HG03432 (cell line): Measurements from ENCODE around the gene ANKRD39.
"Not testable (repeated sequence)": the region's sequence is repeated elsewhere in the genome, so short reads cannot be mapped to it uniquely, and the experiment has no call there.

ENCODE experiments used
- ATAC-seq: cut with Tn5 transposase; IDR thresholded peaks from one replicate; pipeline ENCODE4 v1.9.1; 2021; ENCODE audit warnings: mild to moderate bottlenecking, moderate library complexity; ENCODE audit not compliant: unreplicated experiment

Gene ANKRD39, protein sequence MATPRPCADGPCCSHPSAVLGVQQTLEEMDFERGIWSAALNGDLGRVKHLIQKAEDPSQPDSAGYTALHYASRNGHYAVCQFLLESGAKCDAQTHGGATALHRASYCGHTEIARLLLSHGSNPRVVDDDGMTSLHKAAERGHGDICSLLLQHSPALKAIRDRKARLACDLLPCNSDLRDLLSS

DNA sequence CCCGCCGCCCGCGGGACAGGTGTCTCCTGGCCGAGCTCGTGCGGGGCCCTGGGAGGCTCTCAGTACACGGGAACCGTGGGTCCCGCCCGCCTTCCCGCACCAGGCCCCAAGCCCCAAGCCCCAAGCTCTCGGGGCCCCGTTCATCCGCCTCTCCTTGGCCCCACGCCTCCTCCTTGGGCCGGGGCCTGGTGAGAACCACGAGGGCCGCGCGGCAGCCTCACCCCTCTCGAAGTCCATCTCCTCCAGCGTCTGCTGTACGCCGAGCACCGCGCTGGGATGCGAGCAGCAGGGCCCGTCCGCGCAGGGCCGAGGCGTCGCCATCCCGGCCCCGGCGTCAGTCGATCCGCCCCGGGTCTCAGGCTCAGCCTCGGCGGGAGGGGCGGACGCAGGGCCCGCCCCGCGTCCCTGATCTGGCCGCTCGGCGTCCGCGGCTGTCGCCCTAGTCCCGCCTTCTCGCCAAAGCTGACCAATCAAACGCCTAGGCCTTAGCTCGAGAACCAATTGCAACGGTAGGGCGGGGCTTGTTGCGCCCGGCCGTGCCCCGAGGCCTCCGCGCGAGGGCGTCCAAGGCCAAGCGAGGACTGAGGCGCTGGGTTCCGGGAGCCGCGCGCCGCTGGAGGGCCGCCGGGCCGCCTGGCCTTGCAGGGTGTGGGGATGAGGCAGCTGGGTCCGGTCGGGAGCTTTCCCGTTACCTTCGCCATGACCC lies at the start of gene ANKRD39:
ANKRD39 (minus strand) TSS at position 350 of the 706 bp plus-strand sequence; CDS start at position 321, 29 bp downstream.
- ATAC-seq, result peak; percentile 90

DNA sequence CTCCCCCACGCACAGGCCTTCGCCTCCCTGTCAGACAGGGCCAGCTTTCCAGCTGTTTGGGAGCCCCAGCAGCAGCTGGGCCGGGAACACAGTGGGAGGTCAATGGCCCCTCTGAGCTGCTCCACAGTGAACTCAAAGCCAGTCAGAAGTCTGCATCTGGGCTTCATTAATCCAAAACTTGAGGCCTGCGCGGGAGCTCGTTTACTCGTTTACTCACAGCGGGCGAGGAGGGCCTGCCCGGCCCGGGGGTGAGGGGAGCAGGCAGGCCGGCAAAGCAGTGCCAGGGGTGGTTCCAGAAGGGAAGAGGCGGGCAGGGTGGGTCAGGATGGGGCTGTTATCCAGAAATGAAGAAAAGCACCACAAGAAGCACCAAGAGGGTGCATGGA lies 48.9 kb upstream of the ANKRD39 start:
- no peak for ATAC-seq

DNA sequence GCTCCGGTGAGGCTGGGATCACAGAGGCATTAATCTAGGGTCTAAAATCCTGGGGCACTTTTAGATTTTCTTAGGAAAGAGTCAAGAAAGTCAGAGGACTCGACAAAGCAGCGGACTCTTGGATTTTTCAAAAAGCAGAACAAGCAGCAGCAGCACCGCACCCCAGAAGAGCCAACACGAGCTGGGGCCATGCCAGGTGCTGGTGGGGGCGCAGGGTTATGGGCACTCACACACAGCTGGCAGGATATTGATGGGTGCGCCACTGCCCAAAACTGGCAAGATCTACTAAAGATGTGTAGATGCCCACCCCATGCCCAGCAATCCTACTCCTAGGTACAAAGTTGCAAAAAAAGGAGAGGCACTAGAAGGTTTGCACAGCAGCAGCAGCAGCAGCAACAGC lies 46.0 kb upstream of the ANKRD39 start:
- no peak for ATAC-seq

DNA sequence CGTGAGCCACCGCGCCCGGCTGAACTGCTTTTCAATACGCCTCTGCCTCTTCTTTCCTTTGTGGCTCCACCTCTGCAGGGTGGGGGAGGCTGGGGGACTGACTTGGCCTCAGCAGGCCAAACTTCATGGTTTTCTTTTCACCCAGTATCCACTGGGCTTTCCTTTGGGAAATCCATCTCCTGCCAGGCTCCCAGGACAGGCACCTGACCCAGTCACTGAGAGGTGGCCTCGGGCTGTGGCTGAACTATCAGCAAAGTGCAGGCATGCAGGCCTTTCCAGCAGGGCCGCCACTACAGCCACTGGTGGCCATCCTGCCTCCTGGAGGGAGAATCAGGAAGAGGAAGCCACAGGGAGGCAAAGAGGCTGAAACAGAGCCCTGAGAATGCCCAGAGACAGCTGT lies 45.5 kb upstream of the ANKRD39 start:
- ATAC-seq, result no peak

DNA sequence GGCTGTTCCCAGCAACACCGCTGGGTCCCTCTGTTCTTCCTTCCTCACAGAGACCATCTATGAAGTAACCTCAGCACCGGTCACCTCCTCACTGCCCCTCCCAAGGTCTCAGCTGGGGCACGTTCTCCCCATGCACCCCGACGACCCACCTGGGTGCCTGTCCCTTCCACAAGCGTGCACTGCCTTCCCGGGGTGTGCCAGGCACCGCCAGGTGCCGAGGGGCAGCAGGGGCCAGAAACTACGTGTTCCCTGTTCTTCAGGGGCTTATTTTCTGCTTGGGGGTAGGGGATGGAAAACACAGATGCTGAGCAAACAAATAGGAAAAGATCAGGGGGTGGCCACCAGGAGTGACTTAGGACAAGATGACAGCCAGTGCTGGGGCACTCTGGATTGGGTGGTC lies 42.4 kb upstream of the ANKRD39 start:
- no peak for ATAC-seq

DNA sequence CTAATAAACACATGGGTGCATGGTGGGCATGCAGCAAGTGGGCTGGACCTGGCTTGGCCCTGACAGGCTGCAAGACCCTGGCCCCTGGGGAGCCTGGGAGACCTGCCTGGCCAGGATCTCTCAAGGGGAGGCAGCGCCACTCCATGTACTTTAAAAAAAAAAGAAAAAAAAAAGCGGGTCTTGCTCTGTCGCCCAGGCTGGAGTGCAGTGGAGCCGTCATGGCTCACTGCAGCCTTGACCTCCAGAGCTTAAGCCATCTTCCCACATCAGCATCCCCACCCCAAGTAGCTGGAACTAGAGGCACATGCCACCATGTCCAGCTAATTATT lies 41.6 kb upstream of the ANKRD39 start:
- ATAC-seq, result no peak

DNA sequence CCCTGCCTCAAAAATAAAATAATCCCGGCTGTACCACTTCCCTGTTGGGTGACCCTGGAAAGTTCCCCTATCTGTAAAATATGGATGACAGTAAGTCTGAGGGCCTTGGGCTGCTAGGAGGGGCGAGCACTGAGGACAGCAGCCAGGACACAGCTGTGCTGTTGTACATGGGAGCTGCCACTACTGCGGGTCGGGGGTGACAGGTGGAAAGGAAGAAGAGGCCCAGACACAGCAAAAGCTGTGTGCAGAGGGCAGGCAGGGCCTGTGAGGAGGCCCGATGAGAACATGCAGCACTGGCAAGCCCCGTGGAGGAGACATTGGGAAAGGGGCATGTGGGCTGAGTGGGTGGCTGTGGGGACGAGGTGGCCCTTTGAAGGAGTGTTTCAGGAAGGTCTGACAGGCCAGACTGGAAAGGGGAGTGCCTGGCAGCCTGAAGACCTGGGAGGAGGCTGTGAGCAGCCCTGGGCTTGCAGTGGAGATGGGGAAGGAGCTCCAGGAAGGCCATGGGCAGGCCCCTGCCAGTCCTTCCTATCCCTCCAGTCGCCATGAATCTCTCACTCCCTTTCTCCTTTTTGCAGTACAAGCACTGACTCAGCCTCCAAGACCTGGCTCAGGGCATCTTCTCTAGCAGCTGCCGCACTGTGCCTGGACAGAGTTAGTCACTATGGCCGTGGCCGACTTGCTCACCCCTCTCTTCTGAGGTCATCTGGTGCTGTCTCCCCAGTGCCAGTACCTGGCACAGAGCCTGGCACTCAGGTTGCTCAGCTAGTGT lies 41.0 kb upstream of the ANKRD39 start:
- no peak for ATAC-seq

DNA sequence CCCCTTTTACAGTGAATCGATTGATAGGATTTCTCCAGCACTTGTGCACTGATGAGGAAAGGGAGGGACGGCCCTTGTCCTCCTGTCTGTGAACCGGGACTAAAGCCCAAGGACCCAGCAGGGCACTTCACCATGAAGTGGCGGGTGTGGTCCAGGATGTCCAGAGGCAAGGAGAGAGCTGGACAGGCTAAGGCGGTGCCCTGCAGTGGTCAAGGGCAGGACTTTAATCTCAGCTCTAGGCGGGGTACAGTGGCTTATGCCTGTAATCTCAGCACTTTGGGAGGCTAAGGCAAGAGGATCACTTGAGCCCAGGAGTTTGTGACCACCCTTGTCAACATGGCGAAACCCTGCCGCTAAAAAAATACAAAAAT lies 40.3 kb upstream of the ANKRD39 start:
- ATAC-seq, result no peak

DNA sequence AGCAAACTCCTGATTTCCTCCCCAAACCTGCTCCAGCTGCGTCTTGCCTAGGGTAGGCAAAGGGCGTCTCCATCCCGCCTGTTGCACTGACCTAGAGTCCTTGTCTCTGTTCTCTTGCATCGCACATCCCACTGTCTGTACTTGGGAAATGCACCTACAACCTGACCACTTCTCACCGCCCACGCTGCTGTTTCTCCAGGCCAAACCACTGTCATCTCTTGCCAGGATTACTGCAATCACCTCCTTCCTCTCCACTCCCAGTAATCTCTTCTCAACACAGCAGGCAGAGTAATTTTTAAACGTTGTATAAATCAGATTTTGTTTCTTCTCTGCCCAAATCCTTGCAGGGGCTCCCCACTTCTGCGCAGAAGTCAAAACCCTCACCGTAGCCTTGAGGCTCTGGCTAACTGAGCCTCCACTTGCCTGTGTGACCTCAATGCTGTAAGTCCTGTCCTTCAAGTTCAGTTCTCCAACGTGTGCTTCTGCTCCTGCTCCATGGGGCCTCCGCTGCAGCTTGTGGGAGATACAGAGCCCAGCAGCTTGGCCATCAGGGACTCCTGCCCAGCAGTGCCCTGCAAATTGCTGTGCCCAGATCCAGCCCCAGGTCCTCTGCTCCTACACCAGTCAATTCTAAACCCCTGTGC lies 39.8 kb upstream of the ANKRD39 start:
- ATAC-seq, result no peak

DNA sequence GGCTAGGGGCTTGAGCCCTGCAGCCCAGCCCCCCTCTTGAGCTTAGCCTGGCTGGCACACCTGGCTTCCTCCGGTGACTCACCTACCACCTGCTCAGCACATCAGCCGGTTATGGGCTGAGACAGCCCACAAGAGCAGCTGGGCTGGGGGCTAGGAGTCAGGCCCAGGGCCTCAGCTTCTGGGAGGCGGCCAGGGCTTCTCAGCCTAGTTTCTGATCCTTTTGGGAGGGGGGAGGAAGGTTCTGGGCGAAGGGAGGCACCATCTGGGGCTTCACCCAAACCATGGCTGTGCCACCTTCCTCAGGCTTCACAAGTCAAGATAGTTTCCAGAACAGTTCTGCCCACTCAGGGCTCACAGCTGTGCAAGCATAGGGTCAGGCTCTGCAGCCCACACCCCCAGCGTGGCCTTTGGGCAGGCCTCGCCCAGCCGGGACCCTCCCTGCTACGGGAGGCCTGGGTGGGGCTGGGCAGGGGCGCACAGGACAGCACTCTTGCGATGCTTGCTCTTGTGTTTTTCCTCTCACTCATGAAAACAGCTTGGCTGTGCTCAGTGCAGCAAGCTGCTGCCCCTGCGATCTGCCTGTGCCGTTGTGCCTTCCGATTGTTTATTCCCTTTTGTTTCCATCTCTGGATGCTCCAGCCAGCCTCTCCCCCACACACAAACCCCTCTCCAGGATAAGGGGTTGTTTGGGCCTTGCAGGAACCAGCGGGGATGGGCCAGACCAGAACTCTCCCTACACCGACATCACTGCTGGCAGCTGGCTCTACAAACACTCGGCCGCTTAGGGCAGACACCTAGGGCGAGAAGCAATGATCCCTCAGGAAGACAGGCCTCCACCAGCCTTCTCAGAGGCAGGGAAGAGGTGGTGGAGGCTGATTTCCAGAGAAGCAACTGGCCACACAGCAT lies 38.2 kb upstream of the ANKRD39 start:
- no peak for ATAC-seq

DNA sequence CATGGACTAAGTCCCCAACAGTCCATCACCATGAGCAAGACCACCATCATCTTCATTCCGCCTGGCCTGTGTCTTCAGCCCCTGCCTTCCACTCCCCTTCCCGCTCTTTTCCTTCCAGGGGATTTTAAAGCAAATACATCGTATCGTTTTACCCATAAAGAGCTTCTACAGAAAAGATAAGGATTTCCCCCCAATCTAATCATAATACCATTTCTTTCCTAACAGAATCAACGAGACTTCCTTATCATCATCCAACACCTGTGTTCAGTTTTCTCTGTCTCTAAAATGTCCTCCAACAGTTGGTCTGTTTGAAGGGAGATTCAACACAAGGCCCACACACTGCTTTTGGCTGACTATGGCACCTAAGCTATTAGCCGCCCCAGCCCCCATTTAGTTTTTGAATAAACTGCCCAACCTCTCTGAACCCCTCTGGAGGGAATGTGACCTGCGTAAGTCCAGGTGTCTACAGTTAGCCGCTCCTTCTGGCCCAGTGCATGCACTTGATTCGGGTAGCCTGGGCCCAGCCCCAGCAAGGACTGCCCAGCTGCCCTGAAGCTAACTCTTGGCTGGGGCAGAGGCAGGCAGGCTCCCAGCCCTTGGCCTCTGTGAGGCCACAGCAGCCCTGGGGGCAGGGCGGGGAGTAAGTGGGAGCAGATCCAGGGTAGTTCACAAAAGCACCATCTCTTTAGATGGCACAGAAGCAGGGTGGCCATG lies 37.4 kb upstream of the ANKRD39 start:
- ATAC-seq, result no peak

DNA sequence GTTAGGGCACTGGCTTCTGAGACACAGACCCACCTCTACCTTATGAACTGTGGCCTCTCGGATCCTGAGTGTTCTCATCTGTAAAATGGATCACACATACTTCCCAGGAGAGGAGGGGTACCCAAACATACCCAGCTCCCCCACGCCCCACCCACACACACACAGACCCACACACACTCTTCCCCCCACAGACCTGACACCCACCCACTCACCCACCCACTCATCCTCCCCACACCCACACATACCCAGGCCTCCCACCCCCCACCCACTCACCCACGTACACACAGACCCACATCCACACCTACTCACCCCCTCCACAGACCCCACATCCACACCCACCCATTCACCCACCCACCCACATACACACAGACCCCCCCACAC lies 36.3 kb upstream of the ANKRD39 start:
- ATAC-seq, result no peak

DNA sequence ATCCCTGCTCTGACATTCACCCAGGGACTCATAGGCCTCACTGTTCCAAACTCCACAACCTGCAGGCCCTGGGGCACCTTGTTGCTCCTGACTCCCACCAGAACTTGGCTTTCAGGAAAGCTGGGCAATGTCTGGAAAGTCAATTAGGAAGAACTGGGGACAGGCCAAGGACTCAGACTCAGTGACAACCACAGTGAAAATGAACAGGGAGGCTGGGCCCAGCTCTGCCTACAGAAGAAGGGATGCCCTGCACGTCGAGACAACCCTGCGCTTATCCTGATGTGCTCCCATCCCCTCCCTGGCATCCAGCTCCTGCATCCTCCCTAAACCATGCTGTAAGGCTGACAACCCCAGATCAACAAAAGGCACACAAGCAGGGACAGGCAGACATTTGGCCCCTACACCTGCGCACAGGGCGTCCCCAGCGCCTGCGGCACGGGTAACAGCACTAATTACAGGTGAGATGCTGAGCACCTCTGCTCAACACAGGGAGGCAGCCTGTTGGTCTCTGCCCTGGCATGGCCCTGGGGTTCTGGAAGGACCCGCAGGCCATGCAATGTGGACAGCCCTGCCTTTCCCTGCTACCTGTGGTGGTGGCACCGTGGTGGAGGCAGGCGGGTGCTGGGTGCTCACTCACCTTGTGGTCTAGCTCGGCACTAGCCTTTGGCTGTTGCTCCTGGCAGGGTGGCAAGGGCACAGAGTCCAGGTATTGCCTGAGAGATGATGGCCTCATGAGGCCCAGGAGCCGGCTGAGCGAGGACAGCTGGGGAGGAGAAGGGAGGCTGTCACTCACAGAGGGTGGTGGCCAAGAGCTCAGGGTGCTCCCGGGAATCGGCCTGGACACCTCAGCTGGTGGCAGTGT lies 35.7 kb upstream of the ANKRD39 start:
- ATAC-seq, result no peak

DNA sequence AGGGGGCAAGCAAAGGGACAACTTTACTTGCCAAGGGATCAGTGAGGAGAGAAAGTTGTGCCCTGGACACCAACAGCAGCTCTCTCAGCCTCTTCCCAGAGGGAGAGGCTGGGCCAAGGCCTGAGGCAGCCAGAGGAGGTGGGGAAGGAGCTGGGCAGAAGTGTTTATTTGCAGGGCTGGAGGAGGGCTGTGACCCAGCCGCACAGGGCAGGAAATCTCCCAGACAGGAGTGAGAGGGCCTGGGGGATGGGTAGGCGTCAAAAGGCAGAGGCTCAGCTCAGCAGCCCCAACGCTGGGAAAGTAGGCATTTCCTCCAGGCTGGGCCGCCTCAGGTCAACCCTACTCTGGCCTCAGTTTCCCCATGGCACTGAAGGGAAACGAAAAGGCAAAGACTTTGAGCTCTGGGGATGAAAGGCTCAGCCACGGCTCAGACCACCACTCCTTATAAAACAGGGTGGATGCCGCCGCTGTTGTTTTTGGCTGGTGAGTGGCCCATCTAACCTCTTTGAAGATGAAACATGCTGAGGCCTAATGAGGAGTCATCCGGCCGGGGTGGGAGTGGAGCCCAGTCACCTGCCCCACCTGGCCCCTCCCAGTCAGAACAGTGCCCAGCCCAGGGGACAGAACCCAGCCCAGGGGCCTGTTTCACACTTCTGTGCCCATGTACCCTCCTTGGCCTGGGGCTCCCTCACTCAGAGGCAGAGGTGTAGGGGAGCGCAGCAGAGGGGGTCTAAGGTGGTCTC lies 33.9 kb upstream of the ANKRD39 start:
- ATAC-seq, result no peak

DNA sequence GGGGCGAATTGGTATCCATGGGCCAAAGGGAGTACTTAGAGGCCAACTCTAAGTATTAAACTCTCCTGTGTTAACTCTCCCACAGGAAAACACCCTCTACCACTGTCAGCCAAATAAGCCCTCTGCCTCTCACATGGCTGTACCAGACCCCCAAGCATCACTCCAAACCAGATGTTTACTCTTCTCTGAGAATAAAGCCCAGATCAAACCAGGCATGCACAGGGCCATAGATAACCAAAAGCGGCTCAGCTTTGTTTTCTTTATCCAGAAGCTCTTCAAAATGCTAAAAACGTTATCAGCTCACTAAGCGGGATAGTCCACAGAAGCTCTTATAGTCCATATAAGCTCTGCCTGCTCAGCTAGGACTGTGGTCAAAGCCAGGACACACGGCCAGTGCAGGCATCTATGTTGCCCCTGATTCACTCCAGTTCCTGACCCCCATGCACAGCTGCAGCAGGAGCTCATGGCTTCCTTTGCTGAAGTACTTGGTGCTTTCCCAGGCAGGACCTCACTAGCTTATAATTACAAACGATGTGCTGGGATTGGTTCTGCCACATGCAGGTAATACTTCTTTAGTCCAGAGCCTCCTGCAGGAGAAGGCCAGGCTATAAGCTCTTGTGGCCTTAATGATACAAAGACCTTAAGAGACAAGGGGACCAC lies 33.0 kb upstream of the ANKRD39 start:
- ATAC-seq, result no peak

DNA sequence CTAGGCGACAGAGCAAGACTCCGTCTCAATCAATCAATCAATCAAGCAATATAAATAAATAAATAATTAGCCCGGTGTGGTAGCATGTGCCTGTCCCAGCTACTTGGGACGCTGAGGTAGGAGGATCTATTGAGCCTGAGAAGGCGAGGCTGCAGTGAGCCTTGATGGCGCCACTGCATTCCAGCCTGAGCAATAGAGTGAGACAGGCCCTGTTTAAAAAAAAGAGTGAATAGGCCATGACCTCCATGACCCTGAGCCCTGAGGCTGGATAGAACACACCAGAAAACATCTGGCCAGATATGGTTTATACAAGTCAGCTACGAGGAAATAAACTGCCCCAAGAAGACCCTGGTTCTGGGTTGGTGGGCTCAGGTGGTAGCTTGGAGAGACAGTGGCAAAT lies 32.4 kb upstream of the ANKRD39 start:
- no peak for ATAC-seq

DNA sequence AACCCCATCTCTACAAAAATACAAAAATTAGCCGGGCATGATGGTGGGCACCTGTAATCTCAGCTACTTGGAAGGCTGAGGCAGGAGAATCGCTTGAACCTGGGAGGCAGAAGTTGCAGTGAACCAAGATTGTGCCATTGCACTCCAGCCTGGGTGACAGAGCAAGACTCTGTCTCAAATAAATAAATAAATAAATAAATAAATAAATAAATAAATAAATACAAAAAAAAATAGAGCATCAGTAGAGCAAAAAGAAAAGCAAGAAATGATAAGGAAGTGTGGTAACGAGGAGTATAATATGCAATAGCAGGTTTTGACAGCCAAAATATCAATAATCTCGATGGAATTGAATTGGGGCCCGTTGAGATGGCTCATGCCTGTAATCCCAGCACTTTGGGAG lies 31.7 kb upstream of the ANKRD39 start:
- not testable (repeated sequence) for ATAC-seq
